Neuronal stem cell (in vitro differentiated cells): ENCODE measurements around the gene EMP3.

Source experiments
- DNase-seq: peaks from one replicate; pipeline ENCODE4 v3.0.0-alpha.2; 2013; ENCODE audit warnings: low spot score
- H2AFZ ChIP-seq: one replicate; pipeline ENCODE4 v1.6.1; 2013; ENCODE audit warnings: mild to moderate bottlenecking, low read length, inconsistent platforms
- H2AK5ac ChIP-seq: 2 replicates; pipeline ENCODE4 v1.6.1; 2013; ENCODE audit warnings: low read depth, mild to moderate bottlenecking, inconsistent platforms, low read length, moderate library complexity, mixed read lengths
- H2BK120ac ChIP-seq: 2 replicates; pipeline ENCODE4 v1.6.1; 2013; ENCODE audit warnings: low read depth, mild to moderate bottlenecking, inconsistent platforms, low read length, moderate library complexity, mixed read lengths
- H2BK12ac ChIP-seq: one replicate; pipeline ENCODE4 v1.6.1; 2013; ENCODE audit warnings: low read length, inconsistent platforms
- H2BK15ac ChIP-seq: 2 replicates; pipeline ENCODE4 v1.6.1; 2013; ENCODE audit warnings: mild to moderate bottlenecking, low read length, inconsistent platforms, mixed read lengths
- H2BK5ac ChIP-seq: one replicate; pipeline ENCODE4 v1.6.1; 2013; ENCODE audit warnings: inconsistent platforms, mild to moderate bottlenecking, low read length, moderate library complexity
- H3K14ac ChIP-seq: one replicate; pipeline ENCODE4 v1.6.1; 2013; ENCODE audit warnings: low read length, inconsistent platforms
- H3K18ac ChIP-seq: 2 replicates; pipeline ENCODE4 v1.6.1; 2013; ENCODE audit warnings: low read length, inconsistent platforms
- H3K23ac ChIP-seq: 2 replicates; pipeline ENCODE4 v1.6.1; 2013; ENCODE audit warnings: low read depth, mild to moderate bottlenecking, mixed read lengths, low read length, inconsistent platforms; ENCODE audit not compliant: poor library complexity
- H3K27ac ChIP-seq: replicated peaks from 3 replicates; pipeline ENCODE4 v1.5.1; 2013; ENCODE audit warnings: low read length, inconsistent platforms
- H3K27me3 ChIP-seq, 3 experiments: 2 replicates each; pipeline ENCODE4 v1.6.1; 2013; ENCODE audit warnings: low read length in 3 of 3, mild to moderate bottlenecking in 2 of 3, inconsistent platforms in 1 of 3, low read depth in 1 of 3, mixed read lengths in 1 of 3, moderate library complexity in 1 of 3; ENCODE audit not compliant: control insufficient read depth in 3 of 3, insufficient read depth in 3 of 3
- H3K36me3 ChIP-seq, 2 donors: replicated peaks in 1 of 2; 2 replicates each; pipeline ENCODE4 v1.6.1; 2013; ENCODE audit warnings: low read length in 2 of 2; ENCODE audit not compliant: control insufficient read depth in 2 of 2, insufficient read depth in 2 of 2
- H3K4ac ChIP-seq: 2 replicates; pipeline ENCODE4 v1.6.1; 2013; ENCODE audit warnings: inconsistent platforms, mild to moderate bottlenecking, low read length, moderate library complexity
- H3K4me1 ChIP-seq, 2 donors: 1 replicate in 1 of 2; 2 replicates in 1 of 2; pipeline ENCODE4 v1.6.1; 2013; ENCODE audit warnings: low read length in 2 of 2, low read depth in 1 of 2; ENCODE audit not compliant: control insufficient read depth in 2 of 2, insufficient read depth in 1 of 2
- H3K4me2 ChIP-seq: one replicate; pipeline ENCODE4 v1.6.1; 2013; ENCODE audit warnings: mild to moderate bottlenecking, low read length, inconsistent platforms; ENCODE audit not compliant: insufficient read depth, poor library complexity, severe bottlenecking
- H3K4me3 ChIP-seq, 2 donors: 2 replicates each; pipeline ENCODE4 v1.5.1; 2013; ENCODE audit warnings: low read length in 2 of 2, mild to moderate bottlenecking in 2 of 2, inconsistent platforms in 1 of 2, moderate library complexity in 1 of 2
- H3K79me1 ChIP-seq: one replicate; pipeline ENCODE4 v1.6.1; 2013; ENCODE audit warnings: low read depth, mild to moderate bottlenecking, inconsistent platforms, low read length, moderate library complexity
- H3K9ac ChIP-seq: one replicate; pipeline ENCODE4 v1.6.1; 2013; ENCODE audit warnings: mild to moderate bottlenecking, low read depth, low read length, inconsistent platforms; ENCODE audit not compliant: poor library complexity
- H3K9me3 ChIP-seq, 2 donors: replicated peaks in 1 of 2; 2 replicates each; pipeline versions ENCODE3 to v1.6.1; 2013; ENCODE audit warnings: low read length in 2 of 2, mild to moderate bottlenecking in 2 of 2, inconsistent platforms in 1 of 2, low read depth in 1 of 2, mixed read lengths in 1 of 2, moderate library complexity in 1 of 2; ENCODE audit not compliant: control insufficient read depth in 2 of 2, insufficient read depth in 1 of 2
- H4K8ac ChIP-seq: one replicate; pipeline ENCODE4 v1.6.1; 2013; ENCODE audit warnings: low read depth, mild to moderate bottlenecking, inconsistent platforms, low read length, moderate library complexity
- H4K91ac ChIP-seq: one replicate; pipeline ENCODE4 v1.6.1; 2013; ENCODE audit warnings: low read length, low read depth, mild to moderate bottlenecking, inconsistent platforms; ENCODE audit not compliant: poor library complexity
- WGBS, 2 donors: extraction: QIAGEN DNeasy Blood & Tissue Kit; methylation state at CpG; one replicate each; pipeline ENCODE4 v1.1.7; 2013; ENCODE audit warnings: missing lambda C conversion rate in 2 of 2, mixed read lengths in 1 of 2; ENCODE audit not compliant: insufficient read length in 2 of 2, insufficient replicate concordance in 1 of 2; ENCODE audit errors: extremely low coverage in 2 of 2; 5-methylcytosine and 5-hydroxymethylcytosine counted together

Gene EMP3

DNA sequence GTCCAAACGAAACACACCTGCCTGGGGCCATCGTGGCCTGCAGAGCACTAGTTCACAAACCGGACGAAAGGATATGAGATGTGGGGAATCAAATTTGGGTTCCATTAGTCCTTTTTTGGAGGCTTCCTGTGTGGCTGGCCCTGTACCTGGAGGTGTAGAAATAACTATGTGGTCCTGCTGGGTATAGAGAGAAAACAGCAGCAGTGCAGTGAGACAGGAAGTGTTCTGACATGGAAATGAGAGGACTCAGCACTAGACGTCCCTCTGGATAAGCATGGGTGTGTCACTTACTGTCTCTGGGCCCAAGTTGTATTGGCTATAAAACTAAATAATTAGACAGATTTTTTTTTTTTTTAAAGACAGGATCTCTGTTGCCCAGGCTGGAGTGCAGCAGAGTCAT, 53.7 kb downstream of the EMP3 start:
- Histone ChIP-seq H2BK120ac (no peak overlapping the region), H2BK5ac (no peak overlapping the region), H3K9me3 (no peaks in the 10 kb centered on the region), H2AK5ac (no peak overlapping the region), H4K8ac (no peak overlapping the region), H4K91ac (no peak overlapping the region), H3K23ac (no peak overlapping the region), H3K27me3 (no peaks in the 10 kb centered on the region), H2BK15ac (no peak overlapping the region), H3K36me3 (peaks cover 16 to 27% of the 10 kb centered on the region in 2 donors), H2AFZ (no peak overlapping the region), H3K4me3 (no peak overlapping the region), H3K14ac (no peak overlapping the region), H3K9ac (no peak overlapping the region), H3K79me1 (no peaks in the 10 kb centered on the region), H3K4ac (no peak overlapping the region), H3K27ac (no peak overlapping the region), H3K4me2 (no peak overlapping the region), H3K4me1 (no peaks in the 10 kb centered on the region), H2BK12ac (no peak overlapping the region), H3K18ac (no peak overlapping the region)
- no CpG with 5 or more reads among the region's 5 CpGs for WGBS, 2 donors
- no peak for DNase-seq
